H9 (cell line): ENCODE results near the gene ZNF562. TPM values are rescaled to one million over a fixed set of nuclear protein-coding genes. Genes with fewer than 3 reads are reported as not detected.

Experiments
- DNase-seq: peaks from one replicate; pipeline ENCODE4 v3.0.0-alpha.2; 2017
- H2AFZ ChIP-seq: one replicate; pipeline ENCODE4 v1.6.1; 2013; ENCODE audit warnings: mild to moderate bottlenecking, low read length, control low read depth, moderate library complexity
- H2AK5ac ChIP-seq: 2 replicates; pipeline ENCODE4 v1.6.1; 2013; ENCODE audit warnings: low read length, control low read depth, mixed read lengths; ENCODE audit not compliant: insufficient read length
- H2BK120ac ChIP-seq: one replicate; pipeline ENCODE4 v1.6.1; 2013; ENCODE audit warnings: low read depth, mild to moderate bottlenecking, low read length, control low read depth, inconsistent platforms; ENCODE audit not compliant: poor library complexity, severe bottlenecking
- H2BK12ac ChIP-seq: 2 replicates; pipeline ENCODE4 v1.6.1; 2013; ENCODE audit warnings: low read length, control low read depth, mixed read lengths, low read depth; ENCODE audit not compliant: insufficient read length
- H2BK15ac ChIP-seq: 2 replicates; pipeline ENCODE4 v1.6.1; 2013; ENCODE audit warnings: low read depth, low read length, control low read depth
- H2BK20ac ChIP-seq: one replicate; pipeline ENCODE4 v1.6.1; 2013; ENCODE audit warnings: low read depth, mild to moderate bottlenecking, low read length, control low read depth, inconsistent platforms; ENCODE audit not compliant: poor library complexity, severe bottlenecking
- H2BK5ac ChIP-seq: 2 replicates; pipeline ENCODE4 v1.6.1; 2013; ENCODE audit warnings: low read length, control low read depth, mixed read lengths; ENCODE audit not compliant: insufficient read length
- H3K14ac ChIP-seq: 2 replicates; pipeline ENCODE4 v1.6.1; 2013; ENCODE audit warnings: low read length, control low read depth; ENCODE audit not compliant: insufficient read depth
- H3K18ac ChIP-seq: 2 replicates; pipeline ENCODE4 v1.6.1; 2013; ENCODE audit warnings: low read depth, mild to moderate bottlenecking, mixed read lengths, low read length, control low read depth; ENCODE audit not compliant: insufficient read length
- H3K23ac ChIP-seq: 2 replicates; pipeline ENCODE4 v1.6.1; 2013; ENCODE audit warnings: low read length, control low read depth, mixed read lengths, low read depth; ENCODE audit not compliant: insufficient read length
- H3K23me2 ChIP-seq: 2 replicates; pipeline ENCODE4 v1.6.1; 2013; ENCODE audit warnings: low read depth, mild to moderate bottlenecking, mixed read lengths, low read length, control low read depth; ENCODE audit not compliant: insufficient read length, poor library complexity, severe bottlenecking
- H3K27ac ChIP-seq: 2 replicates; pipeline ENCODE4 v1.5.1; 2013; ENCODE audit warnings: low read length, control low read depth, mixed read lengths, low read depth; ENCODE audit not compliant: insufficient read length
- H3K27me3 ChIP-seq: 2 replicates; pipeline ENCODE4 v1.6.1; 2013; ENCODE audit warnings: low read length, control low read depth, inconsistent platforms; ENCODE audit not compliant: insufficient read depth
- H3K4ac ChIP-seq: 2 replicates; pipeline ENCODE4 v1.6.1; 2013; ENCODE audit warnings: low read depth, mild to moderate bottlenecking, control low read depth, inconsistent platforms, low read length, moderate library complexity
- H3K4me1 ChIP-seq: 2 replicates; pipeline ENCODE4 v1.6.1; 2013; ENCODE audit warnings: low read length, control low read depth, inconsistent platforms; ENCODE audit not compliant: insufficient read depth
- H3K4me2 ChIP-seq: 2 replicates; pipeline ENCODE4 v1.6.1; 2013; ENCODE audit warnings: low read length, control low read depth, mixed read lengths; ENCODE audit not compliant: insufficient read length, insufficient read depth
- H3K56ac ChIP-seq: 2 replicates; pipeline ENCODE4 v1.6.1; 2013; ENCODE audit warnings: low read depth, mild to moderate bottlenecking, mixed read lengths, low read length, control low read depth; ENCODE audit not compliant: insufficient read length
- H3K79me1 ChIP-seq: 2 replicates; pipeline ENCODE4 v1.6.1; 2013; ENCODE audit warnings: low read depth, mild to moderate bottlenecking, moderate library complexity, low read length, control low read depth, inconsistent platforms; ENCODE audit not compliant: insufficient read depth, poor library complexity, severe bottlenecking
- H3K79me2 ChIP-seq: 2 replicates; pipeline ENCODE4 v1.6.1; 2013; ENCODE audit warnings: low read length, control low read depth, inconsistent platforms; ENCODE audit not compliant: insufficient read depth
- H3K9ac ChIP-seq: 2 replicates; pipeline ENCODE4 v1.6.1; 2013; ENCODE audit warnings: low read length, control low read depth, mixed read lengths; ENCODE audit not compliant: insufficient read length; ENCODE audit errors: extremely low read depth
- H3K9me3 ChIP-seq: one replicate; pipeline ENCODE4 v1.6.1; 2013; ENCODE audit warnings: low read depth, low read length, inconsistent platforms; ENCODE audit not compliant: control insufficient read depth
- H3T11ph ChIP-seq: one replicate; pipeline ENCODE4 v1.6.1; 2013; ENCODE audit warnings: mild to moderate bottlenecking, low read length, control low read depth, inconsistent platforms
- H4K20me1 ChIP-seq: one replicate; pipeline ENCODE4 v1.6.1; 2013; ENCODE audit not compliant: control insufficient read depth, insufficient read length, insufficient read depth
- H4K5ac ChIP-seq: 2 replicates; pipeline ENCODE4 v1.6.1; 2013; ENCODE audit warnings: low read depth, mild to moderate bottlenecking, mixed read lengths, low read length, control low read depth; ENCODE audit not compliant: insufficient read length
- H4K8ac ChIP-seq: replicated peaks from 2 replicates; pipeline ENCODE4 v1.6.1; 2013; ENCODE audit warnings: low read length, control low read depth, mixed read lengths, low read depth; ENCODE audit not compliant: insufficient read length
- H4K91ac ChIP-seq: 2 replicates; pipeline ENCODE4 v1.6.1; 2013; ENCODE audit warnings: low read depth, mild to moderate bottlenecking, moderate library complexity, mixed read lengths, low read length, control low read depth; ENCODE audit not compliant: insufficient read length
- H3K27ac Mint-ChIP-seq, 3 experiments: 2 replicates in 2 of 3; 3 replicates in 1 of 3; pipeline ENCODE4 v1.8.0; 2020 to 2021; ENCODE audit warnings: mixed read lengths in 3 of 3, mild to moderate bottlenecking in 1 of 3, moderate library complexity in 1 of 3
- H3K27me3 Mint-ChIP-seq: 2 replicates; pipeline ENCODE4 v1.8.0; 2021; ENCODE audit warnings: low read depth, mild to moderate bottlenecking, moderate library complexity, mixed read lengths
- H3K36me3 Mint-ChIP-seq, 3 experiments: 2 replicates in 2 of 3; 3 replicates in 1 of 3; pipeline ENCODE4 v1.8.0; 2020 to 2021; ENCODE audit warnings: low read depth in 3 of 3, mixed read lengths in 3 of 3; ENCODE audit not compliant: insufficient read depth in 1 of 3
- H3K4me1 Mint-ChIP-seq, 2 experiments: 2 replicates each; pipeline ENCODE4 v1.8.0; 2020; ENCODE audit warnings: mixed read lengths in 2 of 2
- H3K4me3 Mint-ChIP-seq, 2 experiments: 2 replicates in 1 of 2; 3 replicates in 1 of 2; pipeline ENCODE4 v1.8.0; 2020 to 2021; ENCODE audit warnings: mild to moderate bottlenecking in 2 of 2, mixed read lengths in 2 of 2, moderate library complexity in 1 of 2
- H3K9me3 Mint-ChIP-seq, 2 experiments: 2 replicates in 1 of 2; 3 replicates in 1 of 2; pipeline ENCODE4 v1.8.0; 2020; ENCODE audit warnings: mild to moderate bottlenecking in 2 of 2, mixed read lengths in 2 of 2, moderate library complexity in 1 of 2
- WGBS: extraction: QIAGEN DNeasy Blood & Tissue Kit; methylation state at CpG from one replicate; pipeline ENCODE4 v1.1.7; 2013; ENCODE audit warnings: missing lambda C conversion rate, low lambda C conversion rate, mixed read lengths; ENCODE audit not compliant: insufficient read length; ENCODE audit errors: extremely low coverage; 5-methylcytosine and 5-hydroxymethylcytosine counted together
- total RNA-seq: library from RNA; stranded (reverse); gene quantifications from 2 replicates; pipeline ENCODE4 v1.2.1, GENCODE V29; 2021
- TF ChIP-seq, protein P1 (sequence below): fragments of 200-600 bp; sonication (generic); conservative IDR thresholded peaks from 3 replicates; pipeline ENCODE4 v1.8.0; 2021; ENCODE audit warnings: antibody characterized with exemption, mild to moderate bottlenecking

ZNF562 gene
- total RNA-seq, 1 experiment from 2014 or later = 15.7 TPM

- Histone ChIP-seq H4K8ac (no peak overlapping the region), H3K4me2 (no peak overlapping the region), H3K23ac (no peak overlapping the region), H3K18ac (no peak overlapping the region), H2BK15ac (no peak overlapping the region), H3K27ac (no peak overlapping the region), H3K14ac (no peak overlapping the region), H3K56ac (no peak overlapping the region), H3K79me1 (no peaks in the 10 kb centered on the region), H3T11ph (no peak overlapping the region), H4K91ac (no peak overlapping the region), H3K9ac (no peak overlapping the region), H3K79me2 (no peaks in the 10 kb centered on the region), H2BK12ac (no peak overlapping the region), H3K4ac (no peak overlapping the region), H4K5ac (no peak overlapping the region), H3K23me2 (no peaks in the 10 kb centered on the region), H3K9me3 (peaks cover 21% of the 10 kb centered on the region), H3K4me1 (no peaks in the 10 kb centered on the region), H3K27me3 (no peaks in the 10 kb centered on the region), H2BK120ac (no peak overlapping the region), H2AK5ac (no peak overlapping the region), H2BK5ac (no peak overlapping the region), H4K20me1 (no peaks in the 10 kb centered on the region), H2AFZ (no peak overlapping the region), H2BK20ac (no peak overlapping the region)
- peaks cover 9 to 33% (median 11%) of the 10 kb centered on the region in 3 experiments for H3K36me3 Mint-ChIP-seq
- TF ChIP-seq, protein P1, sequence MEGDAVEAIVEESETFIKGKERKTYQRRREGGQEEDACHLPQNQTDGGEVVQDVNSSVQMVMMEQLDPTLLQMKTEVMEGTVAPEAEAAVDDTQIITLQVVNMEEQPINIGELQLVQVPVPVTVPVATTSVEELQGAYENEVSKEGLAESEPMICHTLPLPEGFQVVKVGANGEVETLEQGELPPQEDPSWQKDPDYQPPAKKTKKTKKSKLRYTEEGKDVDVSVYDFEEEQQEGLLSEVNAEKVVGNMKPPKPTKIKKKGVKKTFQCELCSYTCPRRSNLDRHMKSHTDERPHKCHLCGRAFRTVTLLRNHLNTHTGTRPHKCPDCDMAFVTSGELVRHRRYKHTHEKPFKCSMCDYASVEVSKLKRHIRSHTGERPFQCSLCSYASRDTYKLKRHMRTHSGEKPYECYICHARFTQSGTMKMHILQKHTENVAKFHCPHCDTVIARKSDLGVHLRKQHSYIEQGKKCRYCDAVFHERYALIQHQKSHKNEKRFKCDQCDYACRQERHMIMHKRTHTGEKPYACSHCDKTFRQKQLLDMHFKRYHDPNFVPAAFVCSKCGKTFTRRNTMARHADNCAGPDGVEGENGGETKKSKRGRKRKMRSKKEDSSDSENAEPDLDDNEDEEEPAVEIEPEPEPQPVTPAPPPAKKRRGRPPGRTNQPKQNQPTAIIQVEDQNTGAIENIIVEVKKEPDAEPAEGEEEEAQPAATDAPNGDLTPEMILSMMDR = no peak
- no peak overlapping the region for H3K4me3 Mint-ChIP-seq
- peaks cover 2% of the 10 kb centered on the region; the same call in 1 of the 2 replicates for H3K27me3 Mint-ChIP-seq
- no peak overlapping the region for H3K27ac Mint-ChIP-seq
- H3K4me1 Mint-ChIP-seq = no peaks in the 10 kb centered on the region
- no CpG with 5 or more reads among the region's 1 CpG for WGBS
- no peak for DNase-seq
- H3K9me3 Mint-ChIP-seq = peaks cover 19 to 22% of the 10 kb centered on the region in 2 experiments
Measured at GRCh38 chr19:9640956-9641355, 33.9 kb downstream of the ZNF562 start.
